Glutamatergic neuron (in vitro differentiated cells): Measurements from ENCODE around the gene PPP2R5B. TPM values are rescaled to one million over a fixed set of nuclear protein-coding genes. Genes with fewer than 3 reads are reported as not detected.

Experiments used
- DNase-seq: peaks from one replicate; pipeline ENCODE4 v3.0.0; 2022
- H3K27ac Mint-ChIP-seq: one replicate; pipeline ENCODE4 v1.8.0; 2020; ENCODE audit warnings: mild to moderate bottlenecking, mixed read lengths, inconsistent platforms; ENCODE audit not compliant: unreplicated experiment
- H3K27me3 Mint-ChIP-seq: one replicate; pipeline ENCODE4 v1.8.0; 2020; ENCODE audit warnings: mild to moderate bottlenecking, moderate library complexity, mixed read lengths, inconsistent platforms; ENCODE audit not compliant: unreplicated experiment
- H3K36me3 Mint-ChIP-seq: one replicate; pipeline ENCODE4 v1.8.0; 2020; ENCODE audit warnings: mild to moderate bottlenecking, mixed read lengths, inconsistent platforms; ENCODE audit not compliant: unreplicated experiment
- H3K4me1 Mint-ChIP-seq: one replicate; pipeline ENCODE4 v1.8.0; 2020; ENCODE audit warnings: mild to moderate bottlenecking, low read depth, mixed read lengths, inconsistent platforms; ENCODE audit not compliant: unreplicated experiment
- H3K4me3 Mint-ChIP-seq: one replicate; pipeline ENCODE4 v1.8.0; 2020; ENCODE audit warnings: mild to moderate bottlenecking, mixed read lengths, inconsistent platforms; ENCODE audit not compliant: unreplicated experiment
- H3K9me3 Mint-ChIP-seq: one replicate; pipeline ENCODE4 v1.8.0; 2020; ENCODE audit warnings: mild to moderate bottlenecking, moderate library complexity, mixed read lengths, inconsistent platforms; ENCODE audit not compliant: unreplicated experiment
- CTCF ChIP-seq: fragments of 200-600 bp; sonication (generic); IDR thresholded peaks from one replicate; pipeline ENCODE4 v1.5.0; 2021; ENCODE audit not compliant: partially characterized antibody, unreplicated experiment
- total RNA-seq: library from RNA; stranded (reverse); fragmentation: NEBNext Ultra II Directional; extraction: Animal tissue kit (Norgen Biotek cat#: 25700); gene quantifications from one replicate; pipeline ENCODE4 v1.2.1, GENCODE V29; 2021; ENCODE audit not compliant: unreplicated experiment

PPP2R5B gene
- total RNA-seq, 1 donor from 2014 or later: 148 TPM

- Mint-ChIP-seq H3K36me3 (peaks cover 15% of the 10 kb centered on the region), H3K4me1 (peaks cover 12% of the 10 kb centered on the region), H3K27ac (no peak overlapping the region), H3K27me3 (peaks cover 6% of the 10 kb centered on the region), H3K9me3 (peaks cover 3% of the 10 kb centered on the region), H3K4me3 (no peak overlapping the region)
- TF ChIP-seq CTCF: no peak
- no peak for DNase-seq
These were observed 4.5 kb downstream of the PPP2R5B start for GRCh38 chr11:64928957-64929356.

- H3K27me3 Mint-ChIP-seq: peaks cover 6% of the 10 kb centered on the region
- peaks cover 15% of the 10 kb centered on the region for H3K36me3 Mint-ChIP-seq
- no peak overlapping the region for H3K27ac Mint-ChIP-seq
- H3K4me3 Mint-ChIP-seq: no peak overlapping the region
- no peak for DNase-seq
- H3K9me3 Mint-ChIP-seq: peaks cover 3% of the 10 kb centered on the region
- TF ChIP-seq CTCF: no peak
- peaks cover 16% of the 10 kb centered on the region for H3K4me1 Mint-ChIP-seq
These were observed 5.1 kb downstream of the PPP2R5B start for GRCh38 chr11:64929625-64930024.

GRCh38 chr11:64930340-64930739, 5.9 kb downstream of the PPP2R5B start:
- no peak for DNase-seq
- Mint-ChIP-seq H3K4me3 (no peak overlapping the region), H3K36me3 (peaks cover 15% of the 10 kb centered on the region), H3K4me1 (peaks cover 23% of the 10 kb centered on the region), H3K9me3 (peaks cover 5% of the 10 kb centered on the region), H3K27me3 (peaks cover 3% of the 10 kb centered on the region), H3K27ac (no peak overlapping the region)
- TF ChIP-seq CTCF: no peak

- H3K27me3 Mint-ChIP-seq: peaks cover 10% of the 10 kb centered on the region
- peaks cover 11% of the 10 kb centered on the region for H3K9me3 Mint-ChIP-seq
- H3K4me1 Mint-ChIP-seq: peaks cover 30% of the 10 kb centered on the region
- H3K27ac Mint-ChIP-seq: no peak overlapping the region
- no peak for DNase-seq
- peaks cover 15% of the 10 kb centered on the region for H3K36me3 Mint-ChIP-seq
- TF ChIP-seq CTCF: no peak
- H3K4me3 Mint-ChIP-seq: no peak overlapping the region
These were observed 6.8 kb downstream of the PPP2R5B start for GRCh38 chr11:64931290-64931689.

- Mint-ChIP-seq H3K9me3 (peaks cover 12% of the 10 kb centered on the region), H3K27me3 (peaks cover 10% of the 10 kb centered on the region), H3K36me3 (peaks cover 15% of the 10 kb centered on the region), H3K4me3 (no peak overlapping the region), H3K27ac (peak overlapping the region; percentile 38), H3K4me1 (peaks cover 32% of the 10 kb centered on the region)
- DNase-seq: no peak
- no peak for TF ChIP-seq CTCF
These were observed 7.8 kb downstream of the PPP2R5B start for GRCh38 chr11:64932324-64932723.
